GM18861 (cell line): ENCODE results near the gene SERP1.

Experiments
- ATAC-seq: cut with Tn5 transposase; IDR thresholded peaks from one replicate; pipeline ENCODE4 v1.9.1; 2021; ENCODE audit not compliant: unreplicated experiment

The SERP1 gene

DNA sequence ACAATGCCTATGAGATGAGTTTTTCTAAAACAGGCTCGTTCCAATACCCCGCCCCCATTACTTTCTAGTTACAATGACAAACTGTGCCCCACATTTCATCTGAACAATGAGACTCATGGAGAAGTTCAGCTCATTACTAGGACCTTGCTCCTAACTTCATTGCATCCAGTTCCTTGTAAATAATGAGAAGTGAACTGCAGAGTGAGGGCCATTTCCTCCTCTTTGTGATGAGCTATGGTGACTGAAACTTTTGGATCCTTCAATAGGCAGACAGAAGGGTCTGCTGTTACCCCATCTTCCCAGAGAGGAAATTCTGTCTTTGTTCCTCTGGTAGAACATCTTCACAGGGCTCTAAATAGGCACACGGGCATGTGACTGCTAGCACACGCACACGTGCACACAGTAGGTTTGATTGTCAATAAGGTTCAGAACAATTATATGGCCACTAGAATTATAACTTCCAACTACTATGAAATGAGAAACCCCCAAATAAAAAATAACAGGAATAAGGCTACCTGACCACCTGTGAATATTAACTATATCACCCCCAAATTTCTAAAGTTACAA is 51.8 kb downstream of the SERP1 start:
- ATAC-seq, result no peak
